Measurements from ENCODE around the gene GPR15.
"Not testable (repeated sequence)": the region's sequence is repeated elsewhere in the genome, so short reads cannot be mapped to it uniquely, and the experiment has no call there.

Gene GPR15

DNA sequence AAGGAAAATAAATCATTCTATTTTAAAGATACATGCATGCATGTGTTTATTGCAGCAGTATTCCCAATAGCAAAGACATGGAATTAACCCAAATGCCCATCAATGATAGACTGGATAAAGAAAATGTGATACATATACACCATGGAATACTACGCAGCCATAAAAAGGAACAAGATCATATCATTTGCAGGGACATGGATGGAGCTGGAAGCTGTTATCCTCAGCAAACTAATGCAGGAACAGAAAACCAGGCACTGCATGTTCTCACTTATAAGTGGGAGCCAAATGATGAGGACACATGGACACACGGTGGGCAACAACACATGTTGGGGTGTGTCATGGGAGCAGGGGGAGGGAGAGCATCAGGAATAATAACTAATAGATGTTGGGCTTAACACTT is 28.0 kb downstream of the GPR15 start:
- not testable (repeated sequence) for DNase-seq

DNA sequence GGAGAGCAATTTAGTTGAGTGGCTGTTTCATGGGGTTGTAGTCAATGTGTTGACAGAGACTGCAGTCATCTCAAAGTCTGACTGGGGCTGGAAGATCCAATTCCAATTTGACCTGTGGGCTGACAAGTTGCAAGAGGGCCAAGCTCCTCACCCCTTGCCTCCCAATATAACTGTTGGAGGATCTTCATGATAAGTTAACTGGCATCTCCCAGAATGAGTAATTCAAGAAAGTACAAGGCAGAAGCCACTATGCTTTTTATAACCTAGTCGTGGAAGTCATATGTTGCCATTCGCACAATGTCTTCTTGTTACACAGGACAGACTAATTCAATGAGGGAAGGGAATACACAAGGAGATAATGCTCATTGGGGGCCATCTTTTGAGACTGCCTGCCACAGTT is 29.1 kb downstream of the GPR15 start:
- DNase-seq, result no peak

DNA sequence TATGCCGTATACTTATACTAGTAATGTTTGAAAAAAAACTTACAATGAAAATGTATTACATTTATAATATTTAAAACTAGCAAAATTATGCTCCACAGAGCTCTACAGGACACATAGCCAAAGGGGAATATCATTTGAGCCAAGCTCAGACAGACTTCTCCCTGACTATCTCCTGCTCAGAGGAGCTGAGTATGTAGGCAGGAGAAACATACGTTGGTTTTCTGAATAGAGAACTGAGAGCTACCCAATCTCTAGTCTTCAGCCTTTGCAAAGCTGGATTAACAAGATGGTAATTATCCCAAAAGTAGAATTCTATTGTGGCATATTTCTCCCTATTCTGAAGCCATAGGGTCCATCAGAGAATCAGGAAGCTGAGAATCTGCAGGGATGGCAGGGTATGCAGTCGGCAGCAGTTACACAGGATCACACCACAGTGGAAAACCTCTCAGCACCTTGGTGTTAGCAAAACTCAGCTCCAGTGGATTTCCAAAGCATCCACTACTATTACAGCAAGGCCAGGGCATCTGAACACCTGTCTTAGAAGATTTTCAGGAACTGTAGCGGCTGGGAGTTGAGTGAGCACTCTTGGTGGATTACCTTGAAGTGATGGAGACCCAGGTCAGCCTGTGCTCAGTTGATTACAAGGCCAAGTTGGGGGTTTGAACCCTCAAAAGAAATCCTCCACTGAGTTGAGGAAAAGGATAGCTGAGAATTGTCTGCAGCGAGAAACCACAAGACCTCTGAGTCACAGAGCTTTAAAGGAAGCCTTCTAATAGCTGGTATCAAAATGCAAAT is 30.1 kb downstream of the GPR15 start:
- DNase-seq, result peak in 1 of 2 donors; percentile 46

DNA sequence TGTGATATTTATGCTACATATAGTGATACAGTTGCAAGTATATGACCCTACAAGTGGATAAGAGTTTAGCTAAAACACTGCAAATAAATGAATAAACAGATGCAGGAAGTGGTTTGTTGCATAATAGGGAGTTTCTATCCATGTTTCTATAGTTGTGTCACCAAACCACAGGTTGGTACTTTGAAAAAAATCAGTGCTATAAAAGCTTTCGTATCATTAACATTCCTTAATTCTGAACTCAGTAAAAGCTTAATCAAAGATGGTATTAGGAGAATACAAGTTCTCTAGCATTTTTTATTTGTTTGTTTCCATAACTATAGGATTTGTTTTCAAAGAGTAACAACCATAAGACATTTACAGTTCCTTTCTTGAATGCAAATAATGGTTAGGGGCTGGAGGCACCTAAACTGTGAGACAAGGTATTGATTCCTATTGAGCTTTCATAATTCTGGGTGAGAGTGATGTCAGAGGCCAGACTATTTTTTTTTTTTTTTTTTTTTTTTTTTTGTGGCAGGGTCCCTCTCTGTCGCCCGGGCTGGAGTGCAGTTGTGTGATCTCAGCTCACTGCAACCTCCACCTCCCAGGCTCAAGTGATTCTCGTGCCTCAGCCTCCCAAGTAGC is 32.0 kb downstream of the GPR15 start:
- DNase-seq, result peak; percentile 13 to 75

DNA sequence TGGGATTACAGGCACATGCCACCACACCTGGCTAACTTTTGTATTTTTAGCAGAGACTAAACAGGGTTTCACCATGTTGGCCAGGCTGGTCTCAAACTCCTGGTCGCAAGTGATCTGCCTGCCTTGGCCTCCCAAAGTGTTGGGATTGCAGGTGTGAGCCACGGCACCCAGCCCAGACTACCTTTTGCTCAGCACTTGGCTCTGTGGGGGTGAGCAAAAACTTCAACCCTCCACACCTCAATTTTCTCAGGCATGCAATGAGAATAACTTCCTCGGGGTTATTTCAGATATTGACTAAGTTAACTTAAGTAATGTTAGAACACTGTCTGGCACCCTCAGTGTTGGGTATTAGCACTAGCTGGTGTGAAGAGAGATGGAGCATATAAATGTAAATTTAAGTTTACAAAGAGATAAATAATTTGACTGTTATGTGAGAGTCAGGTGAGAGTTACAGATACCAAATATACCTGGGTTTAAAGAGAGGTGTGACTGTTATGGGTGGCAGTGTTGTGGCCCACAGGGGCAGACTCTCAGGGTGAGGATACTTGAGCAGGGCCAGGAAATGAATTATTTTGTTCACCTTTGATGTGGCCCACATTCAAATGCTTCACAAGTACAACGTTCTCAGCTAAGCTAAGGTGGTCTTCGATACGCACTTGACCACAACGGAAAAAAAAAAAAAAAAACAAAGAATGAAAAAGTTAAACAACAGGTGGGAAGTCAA is 32.7 kb downstream of the GPR15 start:
- peak; percentile 52 to 76 for DNase-seq

DNA sequence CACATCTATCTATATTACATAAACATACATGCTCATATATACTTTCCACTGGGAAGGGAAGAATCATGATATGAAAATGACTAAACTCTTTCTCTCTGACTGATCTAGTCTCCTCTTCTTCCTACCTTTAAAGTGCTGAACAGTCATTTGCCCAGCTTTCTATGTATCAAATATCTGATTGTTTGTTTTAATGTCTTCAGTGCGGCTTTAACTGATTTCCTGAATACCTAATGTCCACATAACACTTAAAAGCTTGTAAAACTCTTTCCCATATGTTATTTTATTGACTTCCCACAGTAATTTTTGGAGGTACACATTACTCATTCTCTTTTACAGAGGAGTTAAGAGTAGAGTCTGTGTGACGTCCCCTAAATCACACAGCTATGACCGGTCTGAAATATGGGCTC is 33.5 kb downstream of the GPR15 start:
- no peak for DNase-seq

DNA sequence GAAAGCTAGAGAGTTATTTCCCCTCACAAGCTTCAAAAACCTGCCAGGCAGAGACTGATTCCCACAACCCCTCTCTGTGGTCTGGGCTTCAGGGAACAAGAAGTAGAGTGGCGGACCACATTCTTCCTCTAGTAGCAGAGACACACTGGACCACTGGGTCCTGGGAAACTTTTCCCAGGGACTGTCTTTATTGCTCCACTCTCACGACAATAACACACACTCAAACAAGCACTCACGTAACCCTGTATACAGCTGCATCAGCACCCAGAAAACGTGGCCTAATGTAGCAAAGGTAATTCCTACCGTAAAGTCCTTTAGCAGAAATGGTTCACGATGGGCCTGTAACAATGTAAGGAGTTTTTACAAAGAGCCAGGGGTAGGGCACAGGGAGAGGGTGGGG is 34.1 kb downstream of the GPR15 start:
- no peak for DNase-seq

DNA sequence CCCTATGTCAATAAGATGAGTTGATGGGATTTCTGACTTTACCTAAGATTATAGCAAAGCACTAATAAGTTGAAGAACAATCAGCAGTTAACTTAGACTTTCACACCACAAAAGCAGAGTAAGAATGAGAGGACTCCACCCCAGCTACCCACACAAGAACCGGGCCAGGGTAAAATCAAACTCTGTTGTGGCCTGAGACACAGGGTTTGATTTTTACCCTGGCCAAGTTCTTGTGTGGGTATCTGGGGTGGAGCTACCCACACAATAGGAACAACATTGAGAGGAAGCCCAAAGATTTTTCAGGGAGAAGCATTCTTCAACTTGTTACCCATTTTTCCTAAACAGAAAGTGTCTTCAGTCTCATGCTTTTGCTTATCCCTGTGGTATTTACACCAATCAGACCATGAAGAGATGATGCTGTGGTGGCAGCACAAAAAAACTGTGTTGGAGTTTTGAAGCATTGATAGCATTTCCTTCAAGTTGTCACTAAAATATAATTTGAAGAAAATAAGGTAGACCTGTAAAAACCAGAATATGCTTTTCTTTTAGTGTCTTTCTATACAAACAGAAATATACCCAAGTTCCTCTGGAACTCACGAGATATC is 36.0 kb downstream of the GPR15 start:
- peak in 1 of 2 donors; percentile 37 for DNase-seq

DNA sequence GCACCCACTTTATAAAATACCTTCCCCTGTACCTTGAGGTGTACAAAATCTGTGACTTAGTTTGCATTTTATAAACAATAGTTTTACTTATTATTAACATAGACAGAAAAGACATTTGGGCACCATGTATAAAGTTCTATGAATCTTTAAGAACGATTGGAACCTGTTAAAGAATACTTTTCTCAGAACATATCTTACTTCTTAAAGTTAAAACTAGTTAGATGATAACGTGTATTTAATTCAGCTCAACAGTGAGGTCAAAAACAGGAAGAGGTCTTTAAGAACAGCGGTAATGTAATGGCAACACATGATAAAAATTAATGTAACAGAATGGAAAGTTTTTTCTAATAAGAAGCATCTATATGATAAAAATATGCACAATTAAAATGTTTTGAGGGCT is 36.6 kb downstream of the GPR15 start:
- DNase-seq, result no peak

DNA sequence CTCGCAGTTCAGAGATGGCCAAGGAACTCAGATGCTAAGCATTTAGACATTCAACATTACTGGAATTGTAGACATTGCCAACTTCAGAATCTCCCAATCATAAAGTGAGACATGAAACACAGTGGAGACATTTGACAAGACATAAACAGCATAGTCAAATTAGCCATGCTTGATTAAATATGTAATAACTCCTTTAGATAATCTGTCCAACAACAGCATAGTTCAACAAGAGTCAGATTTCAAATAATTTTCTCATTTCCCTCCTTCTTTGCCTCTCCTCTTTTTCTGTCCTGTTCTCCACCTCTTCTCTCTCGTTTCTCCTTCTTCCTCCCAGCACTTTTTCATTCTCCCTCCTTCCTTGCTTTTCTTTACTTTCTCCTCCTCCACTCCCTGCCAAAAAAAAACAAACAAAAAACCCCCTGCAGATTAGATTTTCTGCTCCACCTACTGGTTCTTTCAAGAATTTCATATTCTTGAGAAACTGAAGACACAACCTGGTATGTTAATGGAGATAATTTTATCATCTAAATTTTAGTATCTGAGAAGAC is 41.5 kb downstream of the GPR15 start:
- peak in 1 of 2 donors; percentile 54 for DNase-seq

DNA sequence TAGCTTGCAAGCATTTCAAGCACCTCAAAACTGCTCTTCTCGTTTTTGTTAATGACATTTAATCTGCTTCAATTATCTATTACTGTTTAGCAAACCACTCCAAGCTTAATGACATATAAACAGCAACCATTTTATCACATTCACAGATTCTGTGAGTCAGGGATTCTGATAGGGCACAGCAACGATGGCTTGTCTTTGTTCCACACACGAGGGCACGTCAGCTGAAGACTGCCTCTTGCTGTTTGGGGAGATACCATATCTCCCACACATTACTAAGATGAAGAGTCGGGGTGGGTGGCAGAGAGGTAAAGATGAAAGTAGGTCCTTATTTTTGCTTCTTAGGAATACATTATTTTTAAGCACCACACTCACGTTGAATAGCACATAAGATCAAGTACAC is 42.4 kb downstream of the GPR15 start:
- DNase-seq, result no peak

DNA sequence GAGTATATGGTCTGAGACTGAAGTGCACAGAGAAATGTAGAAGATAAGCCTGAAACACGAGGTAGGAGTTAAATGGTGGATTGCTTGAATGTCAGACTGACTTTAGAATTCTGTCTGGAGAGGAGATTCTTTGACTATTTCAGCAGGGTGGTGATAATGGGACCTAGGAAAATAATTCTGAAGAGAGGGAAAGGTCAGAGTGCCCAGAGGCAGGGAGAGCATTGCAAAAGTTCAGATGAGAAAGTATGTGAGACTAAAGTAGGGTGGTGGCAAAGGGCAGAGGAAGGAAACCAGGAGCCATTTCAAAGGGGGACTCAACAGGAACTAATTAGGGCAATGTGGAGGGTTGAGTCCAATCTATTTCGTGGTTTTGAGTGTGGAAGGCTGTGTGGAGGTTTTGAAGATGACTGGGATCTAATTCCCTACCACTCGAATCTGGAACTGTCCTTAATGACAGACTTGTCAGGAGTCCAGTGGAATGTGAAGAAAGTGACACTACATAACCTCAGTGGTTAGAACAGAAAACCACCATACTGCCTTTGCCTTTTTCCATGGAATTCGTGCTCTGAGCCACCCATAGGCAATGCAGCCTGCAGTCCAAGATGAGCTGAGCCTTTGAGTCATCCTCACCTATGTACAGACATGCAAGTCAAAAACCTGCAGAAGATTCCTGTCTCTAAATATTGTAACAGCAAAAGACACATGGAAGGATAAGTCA is 45.6 kb downstream of the GPR15 start:
- no peak for DNase-seq

DNA sequence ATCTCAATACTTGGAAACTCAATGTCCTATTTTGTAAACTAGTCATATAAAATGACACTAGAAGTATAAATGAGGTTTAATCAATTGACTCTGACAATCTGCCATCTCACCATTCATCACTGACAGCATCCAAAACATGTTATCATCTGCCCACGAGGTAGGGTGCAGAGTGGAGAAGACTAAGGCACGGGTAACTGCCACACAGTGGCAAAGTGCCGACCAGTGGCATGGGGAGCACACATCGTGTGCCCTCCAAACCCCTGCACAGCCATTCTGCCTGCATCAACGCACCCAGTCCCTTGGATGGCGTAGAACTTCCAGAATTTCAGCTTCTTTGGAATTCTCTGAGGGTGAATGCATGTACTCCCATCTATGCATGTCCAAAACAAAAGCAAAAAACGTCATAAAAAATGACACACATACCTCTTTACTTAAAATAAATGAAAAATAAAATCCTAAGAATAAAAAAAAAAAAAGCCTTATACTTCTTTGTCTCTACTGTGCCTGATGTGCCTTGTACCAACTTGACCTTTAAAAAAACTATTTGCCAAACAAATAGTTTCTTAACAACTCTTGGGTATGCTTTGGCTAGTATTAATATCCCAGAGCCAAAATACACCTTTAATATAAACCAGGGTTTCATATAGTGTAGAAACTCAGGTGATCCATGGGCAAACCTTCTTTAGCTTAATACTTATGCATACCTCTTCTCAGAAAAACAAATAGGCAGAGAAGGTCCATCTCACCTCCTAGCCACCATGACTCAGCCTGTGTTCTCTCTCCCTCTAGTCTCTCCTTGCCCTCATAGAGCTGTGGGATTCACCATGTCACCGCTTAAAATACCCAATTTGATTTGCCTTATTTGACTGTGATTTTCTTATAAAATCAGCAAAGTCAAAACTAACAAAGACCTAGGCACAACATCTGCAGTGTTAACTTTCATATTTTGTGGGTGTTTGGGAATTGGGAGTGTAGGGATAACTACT is 48.9 kb downstream of the GPR15 start:
- no peak for DNase-seq

DNA sequence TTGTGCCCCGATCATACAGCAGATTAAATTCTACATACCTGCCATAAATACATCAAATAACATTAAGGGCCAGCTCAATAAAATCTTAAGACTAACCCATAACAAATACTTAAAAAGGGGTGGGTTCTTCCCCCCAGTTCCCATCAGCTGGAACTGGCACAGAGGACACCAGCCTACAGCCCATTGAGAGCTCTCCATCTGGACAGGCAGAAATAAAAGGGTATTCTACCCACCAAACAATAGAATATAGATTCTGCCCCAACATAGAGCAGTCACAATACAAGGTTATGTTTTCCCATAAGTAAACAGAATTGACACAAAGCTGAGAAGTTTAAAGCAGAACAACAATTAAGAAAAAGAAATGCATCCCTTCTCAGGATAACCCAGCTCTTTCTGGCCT is 49.7 kb downstream of the GPR15 start:
- no peak for DNase-seq

DNA sequence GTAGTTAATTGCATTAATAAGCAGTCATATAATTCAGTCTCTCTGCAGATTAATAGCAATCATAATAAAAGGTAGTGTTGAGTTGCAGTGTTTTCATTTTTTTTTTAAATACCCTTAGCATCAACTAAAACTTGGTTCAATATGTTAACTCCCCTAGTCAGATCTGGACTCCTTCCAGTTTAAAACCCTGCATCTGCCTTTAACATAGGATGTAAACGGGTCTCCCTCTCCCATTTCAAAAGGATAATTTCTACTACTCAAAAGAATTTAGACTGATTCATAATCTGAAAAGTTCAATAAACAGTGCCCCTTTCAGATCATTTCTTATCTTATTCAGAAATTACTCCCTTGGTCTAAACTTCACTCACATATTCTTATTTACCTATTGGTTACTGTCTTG is 50.3 kb downstream of the GPR15 start:
- DNase-seq, result no peak

DNA sequence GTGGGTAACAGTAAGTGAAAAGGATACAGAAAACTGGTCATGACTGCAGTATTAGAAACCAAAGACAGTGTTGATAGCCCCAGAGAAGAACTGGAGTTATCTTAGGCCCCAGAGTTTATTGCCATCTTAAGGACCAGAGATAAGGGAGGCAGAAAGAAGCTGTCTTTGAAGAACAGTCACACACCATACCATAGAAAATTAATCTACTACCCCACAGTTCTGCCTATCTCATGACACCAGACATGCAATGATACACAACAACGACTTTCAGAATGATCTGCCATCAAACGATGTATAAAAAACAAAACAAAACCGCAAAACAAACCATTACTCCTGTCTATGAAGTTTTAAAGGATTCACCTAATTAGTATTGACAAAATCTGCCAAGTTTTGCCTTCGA is 52.0 kb downstream of the GPR15 start:
- DNase-seq, result no peak

Data from CD4-positive, alpha-beta T cell treated with Interleukin-1 beta for 1 hour (primary cell).